GM12891 (cell line): Measurements from ENCODE around the gene SIRPB2.
"Not testable (repeated sequence)": the region's sequence is repeated elsewhere in the genome, so short reads cannot be mapped to it uniquely, and the experiment has no call there.

ENCODE experiments used
- DNase-seq: peaks from one replicate; pipeline ENCODE4 v3.0.0; 2011; ENCODE audit warnings: low spot score; ENCODE audit not compliant: insufficient read length
- FAIRE-seq: peaks from 2 replicates; lab custom pipeline; 2011; peaks lifted over from hg19 to GRCh38; lab: Jason Lieb, UNC
- PAX5 ChIP-seq: IDR thresholded peaks from 2 replicates; pipeline ENCODE4 v1.6.1; 2011; ENCODE audit warnings: low read length, moderate library complexity, mild to moderate bottlenecking; ENCODE audit not compliant: insufficient read depth, severe bottlenecking
- POLR2A ChIP-seq: IDR thresholded peaks from 2 replicates; pipeline ENCODE4 v1.6.1; 2011; ENCODE audit warnings: low read depth, low read length, control low read depth
- POLR2AphosphoS5 ChIP-seq: IDR thresholded peaks from 2 replicates; pipeline ENCODE4 v1.6.1; 2011; ENCODE audit warnings: low read depth, low read length, control low read depth
- POU2F2 ChIP-seq: IDR thresholded peaks from 2 replicates; pipeline ENCODE4 v1.6.1; 2011; ENCODE audit warnings: low read depth, mild to moderate bottlenecking, control low read depth, low read length, moderate library complexity
- SPI1 ChIP-seq: IDR thresholded peaks from 2 replicates; pipeline ENCODE4 v1.6.1; 2011; ENCODE audit warnings: low read depth, low read length, control low read depth
- TAF1 ChIP-seq: IDR thresholded peaks from 2 replicates; pipeline ENCODE4 v1.6.1; 2011; ENCODE audit warnings: low read depth, low read length, control low read depth

The SIRPB2 gene

GRCh38 chr20:1503564-1504227, 12.5 kb upstream of the SIRPB2 start:
- DNase-seq (peak; percentile 41), FAIRE-seq (peak; percentile 89)
- no peak for TF ChIP-seq PAX5
- no peak for TF ChIP-seq TAF1
- TF ChIP-seq SPI1: no peak
- no peak for TF ChIP-seq POLR2AphosphoS5
- no peak for TF ChIP-seq POLR2A
- no peak for TF ChIP-seq POU2F2

- no peak for FAIRE-seq
- DNase-seq: no peak
- no peak for TF ChIP-seq POLR2AphosphoS5
- TF ChIP-seq POU2F2: no peak
- TF ChIP-seq SPI1: no peak
These were observed 9.3 kb upstream of the SIRPB2 start for GRCh38 chr20:1500496-1500895.

- FAIRE-seq: no peak
These were observed 8.6 kb upstream of the SIRPB2 start for GRCh38 chr20:1499528-1500420.

GRCh38 chr20:1497371-1497770, 6.2 kb upstream of the SIRPB2 start:
- DNase-seq, FAIRE-seq: not testable (repeated sequence)

More at GRCh38 chr20:1499528-1500420, 8.6 kb upstream of the SIRPB2 start:
- TF ChIP-seq POU2F2: no peak
- TF ChIP-seq POLR2AphosphoS5: no peak
- no peak for TF ChIP-seq SPI1
- no peak for TF ChIP-seq POLR2A
- no peak for TF ChIP-seq PAX5
- TF ChIP-seq TAF1: no peak
- no peak for DNase-seq

- no peak for DNase-seq
- no peak for FAIRE-seq
- no peak for TF ChIP-seq TAF1
- no peak for TF ChIP-seq SPI1
- TF ChIP-seq PAX5: no peak
- no peak for TF ChIP-seq POLR2AphosphoS5
- no peak for TF ChIP-seq POU2F2
- TF ChIP-seq POLR2A: no peak
These were observed 5.7 kb upstream of the SIRPB2 start for GRCh38 chr20:1496930-1497329.

GRCh38 chr20:1494436-1494835, 3.2 kb upstream of the SIRPB2 start:
- no peak for TF ChIP-seq POU2F2
- no peak for TF ChIP-seq PAX5
- TF ChIP-seq POLR2A: no peak
- TF ChIP-seq POLR2AphosphoS5: no peak
- TF ChIP-seq SPI1: no peak
- no peak for TF ChIP-seq TAF1
- DNase-seq (no peak), FAIRE-seq (no peak)

GRCh38 chr20:1493536-1493935, 2.3 kb upstream of the SIRPB2 start:
- FAIRE-seq: no peak
- TF ChIP-seq TAF1 (no peak), POLR2AphosphoS5 (no peak), POLR2A (no peak), SPI1 (no peak), POU2F2 (no peak), PAX5 (no peak)
- DNase-seq: no peak

GRCh38 chr20:1491860-1492642, 831 bp upstream of the SIRPB2 start:
- TF ChIP-seq POLR2A (no peak), SPI1 (peak; percentile 75), POU2F2 (no peak), POLR2AphosphoS5 (no peak)
- FAIRE-seq (no peak), DNase-seq (no peak)

GRCh38 chr20:1490643-1491195, 501 bp downstream of the SIRPB2 start:
- no peak for DNase-seq
- no peak for FAIRE-seq
- TF ChIP-seq SPI1 (no peak), TAF1 (no peak), PAX5 (no peak), POLR2A (no peak), POLR2AphosphoS5 (no peak), POU2F2 (no peak)
